Activated B cell treated with CpG ODN at 0.5 μM for 24 hours (primary cell): Measurements from ENCODE around the gene TNFSF4. TPM values are rescaled to one million over a fixed set of nuclear protein-coding genes. Genes with fewer than 3 reads are reported as not detected.

Source experiments
- ATAC-seq: fragments of 200-7000 bp; cut with Tn5 transposase; one replicate; pipeline ENCODE4 v1.10.0; 2021; ENCODE audit warnings: low read depth, mild to moderate bottlenecking, moderate library complexity
- CTCF ChIA-PET: fragments of 350-600 bp; sonication (Branson Sonifier 250); formaldehyde crosslinking; loops from one replicate; lab custom pipeline; 2021; ENCODE audit warnings: antibody characterized with exemption; lab: Charles Lee
- POLR2A ChIA-PET: fragments of 350-600 bp; sonication (Branson Sonifier 250); formaldehyde crosslinking; loops from one replicate; lab custom pipeline; 2021; ENCODE audit warnings: antibody characterized with exemption; lab: Charles Lee
- DNase-seq: peaks from one replicate; pipeline ENCODE4 v3.0.0; 2022
- H3K27ac Mint-ChIP-seq: one replicate; pipeline ENCODE4 v1.8.0; 2020; ENCODE audit warnings: mixed read lengths
- H3K27me3 Mint-ChIP-seq: one replicate; pipeline ENCODE4 v1.8.0; 2021; ENCODE audit warnings: mixed read lengths
- H3K36me3 Mint-ChIP-seq: one replicate; pipeline ENCODE4 v1.8.0; 2021; ENCODE audit warnings: low read depth, mixed read lengths
- H3K4me1 Mint-ChIP-seq: one replicate; pipeline ENCODE4 v1.8.0; 2021; ENCODE audit warnings: mixed read lengths
- H3K4me3 Mint-ChIP-seq: one replicate; pipeline ENCODE4 v1.8.0; 2020; ENCODE audit warnings: mild to moderate bottlenecking, mixed read lengths
- H3K9me3 Mint-ChIP-seq: one replicate; pipeline ENCODE4 v1.8.0; 2020; ENCODE audit warnings: mixed read lengths
- intact Hi-C: fragments of 100-400 bp; cut with micrococcal nuclease; formaldehyde crosslinking; loops from one replicate; pipeline ENCODE4 v1.15.1; 2024
- total RNA-seq: library from RNA; stranded (reverse); gene quantifications from 2 replicates; pipeline ENCODE4 v1.2.3, GENCODE V29; 2022
- TF ChIP-seq, protein P1 (sequence below): fragments of 200-600 bp; IDR thresholded peaks from one replicate; pipeline ENCODE4 v1.8.0; 2022; ENCODE audit warnings: antibody characterized with exemption, mild to moderate bottlenecking

Gene TNFSF4
- total RNA-seq, 1 donor from 2014 or later: 8.6 TPM

DNA sequence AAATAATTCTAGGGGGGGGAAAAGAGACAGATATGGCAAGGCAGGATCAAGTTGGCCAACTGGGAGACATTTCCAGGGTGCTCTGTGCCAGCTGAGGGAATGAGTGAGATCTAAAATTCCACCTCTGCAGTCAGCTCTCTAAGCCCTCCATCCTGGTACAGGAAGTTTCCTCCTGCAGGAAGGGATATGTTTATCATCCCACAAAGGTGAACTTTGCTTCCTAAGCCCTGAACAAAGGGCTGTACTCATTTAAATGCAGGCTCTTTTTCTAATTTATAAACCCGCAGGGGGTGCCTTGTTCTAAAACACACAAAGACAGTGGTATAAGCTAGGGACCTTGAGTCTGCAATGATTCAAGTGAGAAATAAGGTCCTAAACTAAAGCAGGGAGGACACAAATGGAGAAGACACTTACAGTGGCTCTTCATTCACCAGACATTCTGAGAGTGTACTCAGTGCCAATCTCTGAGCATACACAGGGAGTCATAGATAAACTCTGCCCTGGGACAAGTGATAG lies 3.6 kb upstream of the TNFSF4 start:
- TF ChIP-seq, protein P1, sequence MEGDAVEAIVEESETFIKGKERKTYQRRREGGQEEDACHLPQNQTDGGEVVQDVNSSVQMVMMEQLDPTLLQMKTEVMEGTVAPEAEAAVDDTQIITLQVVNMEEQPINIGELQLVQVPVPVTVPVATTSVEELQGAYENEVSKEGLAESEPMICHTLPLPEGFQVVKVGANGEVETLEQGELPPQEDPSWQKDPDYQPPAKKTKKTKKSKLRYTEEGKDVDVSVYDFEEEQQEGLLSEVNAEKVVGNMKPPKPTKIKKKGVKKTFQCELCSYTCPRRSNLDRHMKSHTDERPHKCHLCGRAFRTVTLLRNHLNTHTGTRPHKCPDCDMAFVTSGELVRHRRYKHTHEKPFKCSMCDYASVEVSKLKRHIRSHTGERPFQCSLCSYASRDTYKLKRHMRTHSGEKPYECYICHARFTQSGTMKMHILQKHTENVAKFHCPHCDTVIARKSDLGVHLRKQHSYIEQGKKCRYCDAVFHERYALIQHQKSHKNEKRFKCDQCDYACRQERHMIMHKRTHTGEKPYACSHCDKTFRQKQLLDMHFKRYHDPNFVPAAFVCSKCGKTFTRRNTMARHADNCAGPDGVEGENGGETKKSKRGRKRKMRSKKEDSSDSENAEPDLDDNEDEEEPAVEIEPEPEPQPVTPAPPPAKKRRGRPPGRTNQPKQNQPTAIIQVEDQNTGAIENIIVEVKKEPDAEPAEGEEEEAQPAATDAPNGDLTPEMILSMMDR: no peak
- Mint-ChIP-seq H3K4me1 (peaks cover 19% of the 10 kb centered on the region), H3K9me3 (no peaks in the 10 kb centered on the region), H3K27me3 (no peaks in the 10 kb centered on the region), H3K27ac (no peak overlapping the region), H3K36me3 (no peaks in the 10 kb centered on the region), H3K4me3 (no peak overlapping the region)
- intact Hi-C loops: no loop called here
- no peak for DNase-seq
- POLR2A ChIA-PET: no interaction called here
- CTCF ChIA-PET: interaction anchor here (1.2 to 2.0 kb wide), 3 partner anchors 9 to 469 kb away, joined by 4 to 11 read pairs (median 5); no protein-coding TSS in a partner anchor
- ATAC-seq: no peak

DNA sequence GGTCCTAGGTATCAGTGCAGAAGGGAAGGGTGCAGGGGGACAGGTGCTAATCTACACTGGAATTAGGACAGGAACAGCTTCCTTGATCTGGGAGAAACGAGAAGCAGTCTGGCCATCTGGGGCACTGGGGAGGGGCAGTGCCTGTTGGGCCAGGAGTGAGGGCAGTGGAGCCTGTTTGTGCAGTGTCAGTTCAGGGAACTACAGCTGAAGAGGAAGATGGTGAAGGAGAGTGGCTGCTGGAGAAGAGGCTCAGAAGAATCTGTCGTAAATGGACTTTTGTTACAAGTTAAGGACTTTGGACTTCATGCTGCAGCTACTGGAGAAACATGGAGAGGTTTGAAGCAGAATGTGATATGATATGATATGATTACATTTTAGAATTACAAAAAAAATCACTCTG lies 3.2 kb upstream of the TNFSF4 start:
- ATAC-seq: no peak

DNA sequence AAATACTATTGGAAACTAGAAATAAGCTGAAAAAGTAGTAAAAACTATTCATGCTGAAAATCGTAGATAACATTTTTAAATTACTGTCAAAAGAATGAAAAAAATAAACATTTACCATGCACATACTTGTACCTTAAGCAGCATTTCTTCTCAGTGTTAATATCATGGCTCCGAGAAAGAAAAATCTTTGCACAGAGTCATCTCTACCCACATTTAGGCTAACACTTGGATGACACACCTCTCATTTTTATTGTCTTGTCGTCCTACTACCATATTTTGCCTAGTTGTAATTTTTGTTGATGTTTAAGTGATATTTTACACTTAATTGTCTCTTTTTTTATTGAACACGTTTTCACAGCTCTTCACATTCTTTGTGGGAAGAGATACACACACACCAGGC lies 1.7 kb upstream of the TNFSF4 start:
- DNase-seq: no peak
- no peak for ATAC-seq
- Mint-ChIP-seq H3K36me3 (no peaks in the 10 kb centered on the region), H3K9me3 (no peaks in the 10 kb centered on the region), H3K27me3 (no peaks in the 10 kb centered on the region), H3K4me1 (peaks cover 31% of the 10 kb centered on the region), H3K4me3 (no peak overlapping the region), H3K27ac (no peak overlapping the region)
- TF ChIP-seq, protein P1: no peak
- intact Hi-C loops: loop anchor here (10.0 kb wide), 1 partner anchor 1536 kb away; no protein-coding TSS in a partner anchor
- CTCF ChIA-PET: interaction anchor here (0.6 to 13.1 kb wide), 3 partner anchors 211 to 465 kb away, joined by 3 to 249 read pairs (median 4); no protein-coding TSS in a partner anchor
- POLR2A ChIA-PET: no interaction called here

More for the DNA sequence above, 3.2 kb upstream of the TNFSF4 start:
- TF ChIP-seq, protein P1: no peak
- no peaks in the 10 kb centered on the region for H3K36me3 Mint-ChIP-seq
- peak overlapping the region; percentile 37 for H3K27ac Mint-ChIP-seq
- CTCF ChIA-PET: interaction anchor here (1.6 to 2.0 kb wide), 2 partner anchors 8 to 465 kb away, joined by 5 to 11 read pairs; no protein-coding TSS in a partner anchor
- no peak overlapping the region for H3K4me3 Mint-ChIP-seq
- POLR2A ChIA-PET: no interaction called here
- peaks cover 24% of the 10 kb centered on the region for H3K4me1 Mint-ChIP-seq
- DNase-seq: no peak
- no peaks in the 10 kb centered on the region for H3K27me3 Mint-ChIP-seq
- H3K9me3 Mint-ChIP-seq: no peaks in the 10 kb centered on the region
- intact Hi-C loops: no loop called here

DNA sequence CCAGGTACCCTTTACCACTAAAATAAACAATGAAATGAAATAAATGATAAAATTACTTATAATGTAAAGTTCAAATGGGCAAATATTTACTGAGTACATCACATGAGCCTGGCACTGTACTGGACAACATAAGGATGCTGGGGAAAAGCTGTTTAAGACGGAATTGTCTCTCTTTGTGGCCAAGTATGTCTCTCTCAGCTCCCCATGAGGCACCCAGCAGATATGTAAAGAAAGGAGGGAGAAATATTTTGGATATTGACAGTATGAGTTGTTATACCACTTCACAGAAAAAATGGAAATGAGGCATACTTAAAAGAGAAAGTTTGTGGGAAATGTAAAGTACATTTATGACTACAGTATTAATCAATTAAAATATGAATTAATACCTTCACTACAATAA lies 1.0 kb upstream of the TNFSF4 start:
- intact Hi-C loops: loop anchor here (10.0 kb wide), 1 partner anchor 1537 kb away; no protein-coding TSS in a partner anchor
- POLR2A ChIA-PET: interaction anchor here (0.5 kb wide), 1 partner anchor 204 kb away, joined by 5 read pairs; no protein-coding TSS in a partner anchor
- TF ChIP-seq, protein P1: no peak
- DNase-seq (no peak), ATAC-seq (no peak)
- Mint-ChIP-seq H3K36me3 (no peaks in the 10 kb centered on the region), H3K9me3 (no peaks in the 10 kb centered on the region), H3K27me3 (no peaks in the 10 kb centered on the region), H3K27ac (no peak overlapping the region), H3K4me3 (no peak overlapping the region), H3K4me1 (peaks cover 31% of the 10 kb centered on the region)
- CTCF ChIA-PET: interaction anchor here (1.7 to 13.1 kb wide), 2 partner anchors 211 to 464 kb away, joined by 4 to 249 read pairs; no protein-coding TSS in a partner anchor
